Parathyroid adenoma (tissue), 2 donors: ENCODE measurements around the gene LMO2.

Source experiments
- H2AFZ ChIP-seq: fragments of 300-600 bp; sonication (generic); one replicate; pipeline ENCODE4 v1.7.0; 2017; ENCODE audit warnings: antibody characterized with exemption, mild to moderate bottlenecking
- H3K27ac ChIP-seq: fragments of 300-600 bp; sonication (generic); one replicate; pipeline ENCODE4 v1.7.0; 2017
- H3K27me3 ChIP-seq: fragments of 300-600 bp; sonication (generic); one replicate; pipeline ENCODE4 v1.7.0; 2017; ENCODE audit warnings: low read length; ENCODE audit not compliant: control insufficient read depth, insufficient read depth
- H3K36me3 ChIP-seq: fragments of 300-600 bp; sonication (generic); one replicate; pipeline ENCODE4 v1.7.0; 2017; ENCODE audit warnings: low read length; ENCODE audit not compliant: control insufficient read depth, insufficient read depth
- H3K4me1 ChIP-seq: fragments of 300-600 bp; sonication (generic); one replicate; pipeline ENCODE4 v1.7.0; 2017; ENCODE audit warnings: control low read depth
- H3K4me2 ChIP-seq: fragments of 300-600 bp; sonication (generic); one replicate; pipeline ENCODE4 v1.7.0; 2017; ENCODE audit warnings: low read length
- H3K4me3 ChIP-seq: fragments of 300-600 bp; sonication (generic); one replicate; pipeline ENCODE4 v1.7.0; 2017; ENCODE audit warnings: low read depth, low read length
- H3K79me2 ChIP-seq: fragments of 300-600 bp; sonication (generic); one replicate; pipeline ENCODE4 v1.7.0; 2017; ENCODE audit warnings: control low read depth
- H3K9ac ChIP-seq: fragments of 300-600 bp; sonication (generic); one replicate; pipeline ENCODE4 v1.7.0; 2017; ENCODE audit warnings: mild to moderate bottlenecking
- H3K9me3 ChIP-seq: fragments of 300-600 bp; sonication (generic); one replicate; pipeline ENCODE4 v1.7.0; 2017; ENCODE audit warnings: low read length; ENCODE audit not compliant: control insufficient read depth
- CTCF ChIP-seq: fragments of 300-600 bp; sonication (generic); IDR thresholded peaks from one replicate; pipeline ENCODE4 v1.7.0; 2017; ENCODE audit warnings: antibody characterized with exemption, mild to moderate bottlenecking
- donor health status: primary hyperparathyroidism.

Gene LMO2

GRCh38 chr11:33867561-33867960 is 24.3 kb downstream of the LMO2 start:
- no peak overlapping the region for H3K9ac ChIP-seq
- H3K36me3 ChIP-seq: no peaks in the 10 kb centered on the region
- H3K4me1 ChIP-seq: no peaks in the 10 kb centered on the region
- no peak overlapping the region for H3K27ac ChIP-seq
- no peaks in the 10 kb centered on the region for H3K27me3 ChIP-seq
- H3K4me3 ChIP-seq: peak overlapping the region; percentile 52
- TF ChIP-seq CTCF: no peak
- H2AFZ ChIP-seq: no peak overlapping the region
- H3K79me2 ChIP-seq: no peaks in the 10 kb centered on the region
- no peaks in the 10 kb centered on the region for H3K9me3 ChIP-seq
- no peak overlapping the region for H3K4me2 ChIP-seq

GRCh38 chr11:33866936-33867335 is 24.9 kb downstream of the LMO2 start:
- H3K36me3 ChIP-seq: no peaks in the 10 kb centered on the region
- H3K79me2 ChIP-seq: no peaks in the 10 kb centered on the region
- no peak overlapping the region for H2AFZ ChIP-seq
- H3K9ac ChIP-seq: no peak overlapping the region
- TF ChIP-seq CTCF: no peak
- H3K27me3 ChIP-seq: no peaks in the 10 kb centered on the region
- no peak overlapping the region for H3K4me3 ChIP-seq
- no peak overlapping the region for H3K4me2 ChIP-seq
- no peak overlapping the region for H3K27ac ChIP-seq
- H3K9me3 ChIP-seq: no peaks in the 10 kb centered on the region
- H3K4me1 ChIP-seq: no peaks in the 10 kb centered on the region

GRCh38 chr11:33864479-33864878 is 27.4 kb downstream of the LMO2 start:
- no peak overlapping the region for H2AFZ ChIP-seq
- H3K4me2 ChIP-seq: no peak overlapping the region
- no peak overlapping the region for H3K9ac ChIP-seq
- TF ChIP-seq CTCF: no peak
- no peaks in the 10 kb centered on the region for H3K9me3 ChIP-seq
- no peak overlapping the region for H3K27ac ChIP-seq
- H3K27me3 ChIP-seq: no peaks in the 10 kb centered on the region
- H3K4me1 ChIP-seq: no peaks in the 10 kb centered on the region
- H3K36me3 ChIP-seq: no peaks in the 10 kb centered on the region
- H3K4me3 ChIP-seq: no peak overlapping the region
- H3K79me2 ChIP-seq: no peaks in the 10 kb centered on the region

GRCh38 chr11:33863418-33864172 is 28.3 kb downstream of the LMO2 start:
- TF ChIP-seq CTCF: no peak
- H3K27me3 ChIP-seq: no peaks in the 10 kb centered on the region
- no peak overlapping the region for H3K4me3 ChIP-seq
- no peaks in the 10 kb centered on the region for H3K36me3 ChIP-seq
- H3K79me2 ChIP-seq: no peaks in the 10 kb centered on the region
- H3K4me1 ChIP-seq: no peaks in the 10 kb centered on the region
- H3K9me3 ChIP-seq: no peaks in the 10 kb centered on the region
- no peak overlapping the region for H2AFZ ChIP-seq
- H3K27ac ChIP-seq: no peak overlapping the region
- no peak overlapping the region for H3K4me2 ChIP-seq
- H3K9ac ChIP-seq: no peak overlapping the region

- H3K9ac ChIP-seq: no peak overlapping the region
These were observed 29.8 kb downstream of the LMO2 start for GRCh38 chr11:33861941-33862589.

More at GRCh38 chr11:33861941-33862589, 29.8 kb downstream of the LMO2 start:
- Histone ChIP-seq H3K9me3 (no peaks in the 10 kb centered on the region), H3K27ac (no peak overlapping the region), H3K4me1 (no peaks in the 10 kb centered on the region), H3K4me2 (no peak overlapping the region), H3K79me2 (no peaks in the 10 kb centered on the region), H3K27me3 (no peaks in the 10 kb centered on the region), H3K36me3 (no peaks in the 10 kb centered on the region), H3K4me3 (no peak overlapping the region), H2AFZ (no peak overlapping the region)
- no peak for TF ChIP-seq CTCF
